SK-N-SH (cell line): ENCODE results near the gene ENTR1. TPM values are rescaled to one million over a fixed set of nuclear protein-coding genes. Genes with fewer than 3 reads are reported as not detected.

Source experiments
- CTCF ChIA-PET: fragments of 300-600, 350-600 bp; formaldehyde crosslinking; extraction: SDS; loops from one replicate; lab custom pipeline; 2021; lab: Yijun Ruan, JAX
- POLR2A ChIA-PET: fragments of 350-600 bp; sonication (Branson Sonifier 250); formaldehyde crosslinking; extraction: SDS; loops from one replicate; lab custom pipeline; 2020; ENCODE audit warnings: antibody characterized with exemption, inconsistent platforms; lab: Yijun Ruan, JAX
- DNase-seq: peaks from one replicate; pipeline ENCODE4 v3.0.0; 2012
- H2AFZ ChIP-seq: fragments of 200-600 bp; sonication (generic); 2 replicates; pipeline ENCODE4 v1.8.1; 2016; ENCODE audit warnings: antibody characterized with exemption, mild to moderate bottlenecking, low read depth
- H3F3A ChIP-seq: fragments of 200-600 bp; sonication (generic); replicated peaks from 2 replicates; pipeline ENCODE3; 2016; ENCODE audit warnings: antibody characterized with exemption, mild to moderate bottlenecking; ENCODE audit not compliant: insufficient read depth
- H3K27ac ChIP-seq, 2 experiments: fragments of 200-500 bp in 1 of 2; fragments of 200-600 bp in 1 of 2; sonication (Bioruptor generic) in 1 of 2; sonication (generic), shearing (Covaris generic) in 1 of 2; 2 replicates each; pipeline versions ENCODE4 v1.5.1 to v1.6.1; 2014 to 2016; ENCODE audit warnings: low read depth in 2 of 2, inconsistent platforms in 1 of 2, low read length in 1 of 2, mild to moderate bottlenecking in 1 of 2, mixed read lengths in 1 of 2
- H3K27me3 ChIP-seq: fragments of 200-600 bp; sonication (generic), shearing (Covaris generic); 2 replicates; pipeline ENCODE4 v1.6.1; 2016; ENCODE audit warnings: mixed run types; ENCODE audit not compliant: insufficient read depth
- H3K36me3 ChIP-seq, 2 experiments: fragments of 200-500 bp in 1 of 2; fragments of 200-600 bp in 1 of 2; sonication (Bioruptor generic) in 1 of 2; sonication (generic) in 1 of 2; replicated peaks in 1 of 2; 2 replicates each; pipeline versions ENCODE3 to v1.5.1; 2014 to 2016; ENCODE audit warnings: low read length in 1 of 2, mild to moderate bottlenecking in 1 of 2; ENCODE audit not compliant: insufficient read depth in 2 of 2, control insufficient read depth in 1 of 2
- H3K4me1 ChIP-seq, 2 experiments: fragments of 200-500 bp in 1 of 2; fragments of 200-600 bp in 1 of 2; sonication (Bioruptor generic) in 1 of 2; sonication (generic), shearing (Covaris generic) in 1 of 2; 2 replicates each; pipeline versions ENCODE4 v1.5.1 to v1.6.1; 2014 to 2016; ENCODE audit warnings: low read depth in 1 of 2, low read length in 1 of 2, mixed run types in 1 of 2; ENCODE audit not compliant: insufficient read depth in 2 of 2, control insufficient read depth in 1 of 2
- H3K4me2 ChIP-seq: fragments of 200-600 bp; sonication (generic), shearing (Covaris generic); 2 replicates; pipeline ENCODE4 v1.6.1; 2017; ENCODE audit warnings: mixed run types
- H3K4me3 ChIP-seq, 2 experiments: fragments of 200-500 bp in 1 of 2; fragments of 200-600 bp in 1 of 2; sonication (Bioruptor generic) in 1 of 2; sonication (generic), shearing (Covaris generic) in 1 of 2; 2 replicates each; pipeline versions ENCODE4 v1.5.1 to v1.8.1; 2014 to 2016; ENCODE audit warnings: low read depth in 2 of 2, inconsistent platforms in 1 of 2, low read length in 1 of 2, mild to moderate bottlenecking in 1 of 2, mixed read lengths in 1 of 2, moderate library complexity in 1 of 2
- H3K79me2 ChIP-seq: fragments of 200-600 bp; sonication (generic); 2 replicates; pipeline ENCODE4 v1.8.1; 2017; ENCODE audit warnings: mild to moderate bottlenecking; ENCODE audit not compliant: insufficient read depth
- H3K9ac ChIP-seq: fragments of 200-600 bp; sonication (generic); 2 replicates; pipeline ENCODE4 v1.6.1; 2017; ENCODE audit warnings: mixed run types
- H3K9me2 ChIP-seq: fragments of 200-600 bp; sonication (generic); 2 replicates; pipeline ENCODE4 v1.6.1; 2017; ENCODE audit warnings: mixed run types
- H3K9me3 ChIP-seq: fragments of 200-600 bp; sonication (generic); 2 replicates; pipeline ENCODE4 v1.6.1; 2017; ENCODE audit warnings: mixed run types, mild to moderate bottlenecking, moderate library complexity
- H4K20me1 ChIP-seq: fragments of 200-600 bp; sonication (generic); 2 replicates; pipeline ENCODE4 v1.6.1; 2017; ENCODE audit warnings: mild to moderate bottlenecking, mixed run types; ENCODE audit not compliant: insufficient read depth
- EP300 ChIP-seq, 2 experiments: IDR thresholded peaks; 2 replicates each; pipeline versions ENCODE4 v1.4.0 to v1.6.1; 2012; ENCODE audit warnings: borderline replicate concordance in 1 of 2, low read depth in 1 of 2, low read length in 1 of 2
- FOXM1 ChIP-seq: IDR thresholded peaks from 2 replicates; pipeline ENCODE4 v1.4.0; 2012; ENCODE audit warnings: low read depth, mild to moderate bottlenecking
- GABPA ChIP-seq: IDR thresholded peaks from 2 replicates; pipeline ENCODE4 v1.4.0; 2012; ENCODE audit warnings: low read depth, mild to moderate bottlenecking
- MXI1 ChIP-seq: IDR thresholded peaks from 2 replicates; pipeline ENCODE4 v1.6.1; 2012; ENCODE audit warnings: mild to moderate bottlenecking, low read depth, low read length, improper control_type of control experiment
- NFIC ChIP-seq: IDR thresholded peaks from 2 replicates; pipeline ENCODE4 v1.4.0; 2012; ENCODE audit warnings: borderline replicate concordance
- POLR2AphosphoS5 ChIP-seq: IDR thresholded peaks from 2 replicates; pipeline ENCODE4 v1.6.1; 2012; ENCODE audit warnings: low read depth, low read length
- RCOR1 ChIP-seq: fragments of 150-350 bp; IDR thresholded peaks from 2 replicates; pipeline ENCODE4 v1.6.1; 2017; ENCODE audit warnings: antibody characterized with exemption, low read length
- RXRA ChIP-seq: IDR thresholded peaks from 2 replicates; pipeline ENCODE4 v1.4.0; 2012; ENCODE audit warnings: low read depth, mild to moderate bottlenecking, borderline replicate concordance
- TEAD4 ChIP-seq: IDR thresholded peaks from 2 replicates; pipeline ENCODE4 v1.4.0; 2012; ENCODE audit warnings: mild to moderate bottlenecking, borderline replicate concordance; ENCODE audit not compliant: insufficient read depth
- YY1 ChIP-seq: IDR thresholded peaks from 2 replicates; pipeline ENCODE4 v1.4.0; 2012; ENCODE audit warnings: low read depth, mild to moderate bottlenecking
- whole genome bisulfite sequencing: methylation state at CpG from one replicate; pipeline ENCODE4 v1.1.6; 2017; ENCODE audit warnings: low lambda C conversion rate; 5-methylcytosine and 5-hydroxymethylcytosine counted together
- polyA plus RNA-seq, 3 experiments: library from polyadenylated mRNA; depleted of rRNA; stranded (reverse); fragments of >200 nt; gene quantifications; 2 replicates each; pipeline ENCODE4 v1.2.3, GENCODE V29; 2012
- TF ChIP-seq, protein P1 (sequence below): IDR thresholded peaks from 2 replicates; pipeline ENCODE4 v1.6.1; 2012; ENCODE audit warnings: mild to moderate bottlenecking, low read depth, low read length, moderate library complexity
- TF ChIP-seq, protein P2 (sequence below): fragments of 200-600 bp; sonication (generic); IDR thresholded peaks from 2 replicates; pipeline ENCODE4 v1.6.1; 2017; ENCODE audit warnings: antibody characterized with exemption, mild to moderate bottlenecking, moderate library complexity

Gene ENTR1
- polyA plus RNA-seq, 1 of the 3 experiments (the other 2 are of a cell fraction): 71.3 TPM

DNA sequence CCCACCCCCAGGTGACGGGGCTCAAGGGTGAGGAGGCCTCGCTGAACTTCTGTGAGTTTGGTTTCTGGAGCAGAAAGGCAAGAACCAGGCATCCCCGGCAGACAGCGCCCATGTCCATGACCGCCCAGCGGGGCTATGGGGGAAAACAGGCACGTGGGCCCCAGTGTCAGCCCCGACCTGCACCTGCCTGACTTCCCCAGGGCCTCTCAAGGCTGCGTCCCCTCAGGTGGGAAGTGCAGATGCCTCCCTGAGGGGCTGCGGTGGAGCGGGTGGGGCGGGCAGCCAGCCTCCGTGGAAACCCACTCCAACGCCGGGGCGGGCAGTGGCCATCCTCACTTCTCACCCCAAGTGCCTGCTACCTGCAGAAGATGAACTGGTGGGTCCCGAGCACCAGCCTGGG, 30.0 kb downstream of the ENTR1 start (continued):
- TF ChIP-seq EP300 (IDR thresholded peaks at IDR 0.05; ENCODE audit: borderline replicate concordance in 1 of 2, low read depth in 1 of 2, low read length in 1 of 2) (no peak), TEAD4 (no peak), POLR2AphosphoS5 (no peak), YY1 (no peak), GABPA (no peak), FOXM1 (no peak), RCOR1 (no peak)
- TF ChIP-seq, protein P1, sequence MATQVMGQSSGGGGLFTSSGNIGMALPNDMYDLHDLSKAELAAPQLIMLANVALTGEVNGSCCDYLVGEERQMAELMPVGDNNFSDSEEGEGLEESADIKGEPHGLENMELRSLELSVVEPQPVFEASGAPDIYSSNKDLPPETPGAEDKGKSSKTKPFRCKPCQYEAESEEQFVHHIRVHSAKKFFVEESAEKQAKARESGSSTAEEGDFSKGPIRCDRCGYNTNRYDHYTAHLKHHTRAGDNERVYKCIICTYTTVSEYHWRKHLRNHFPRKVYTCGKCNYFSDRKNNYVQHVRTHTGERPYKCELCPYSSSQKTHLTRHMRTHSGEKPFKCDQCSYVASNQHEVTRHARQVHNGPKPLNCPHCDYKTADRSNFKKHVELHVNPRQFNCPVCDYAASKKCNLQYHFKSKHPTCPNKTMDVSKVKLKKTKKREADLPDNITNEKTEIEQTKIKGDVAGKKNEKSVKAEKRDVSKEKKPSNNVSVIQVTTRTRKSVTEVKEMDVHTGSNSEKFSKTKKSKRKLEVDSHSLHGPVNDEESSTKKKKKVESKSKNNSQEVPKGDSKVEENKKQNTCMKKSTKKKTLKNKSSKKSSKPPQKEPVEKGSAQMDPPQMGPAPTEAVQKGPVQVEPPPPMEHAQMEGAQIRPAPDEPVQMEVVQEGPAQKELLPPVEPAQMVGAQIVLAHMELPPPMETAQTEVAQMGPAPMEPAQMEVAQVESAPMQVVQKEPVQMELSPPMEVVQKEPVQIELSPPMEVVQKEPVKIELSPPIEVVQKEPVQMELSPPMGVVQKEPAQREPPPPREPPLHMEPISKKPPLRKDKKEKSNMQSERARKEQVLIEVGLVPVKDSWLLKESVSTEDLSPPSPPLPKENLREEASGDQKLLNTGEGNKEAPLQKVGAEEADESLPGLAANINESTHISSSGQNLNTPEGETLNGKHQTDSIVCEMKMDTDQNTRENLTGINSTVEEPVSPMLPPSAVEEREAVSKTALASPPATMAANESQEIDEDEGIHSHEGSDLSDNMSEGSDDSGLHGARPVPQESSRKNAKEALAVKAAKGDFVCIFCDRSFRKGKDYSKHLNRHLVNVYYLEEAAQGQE: no peak

DNA sequence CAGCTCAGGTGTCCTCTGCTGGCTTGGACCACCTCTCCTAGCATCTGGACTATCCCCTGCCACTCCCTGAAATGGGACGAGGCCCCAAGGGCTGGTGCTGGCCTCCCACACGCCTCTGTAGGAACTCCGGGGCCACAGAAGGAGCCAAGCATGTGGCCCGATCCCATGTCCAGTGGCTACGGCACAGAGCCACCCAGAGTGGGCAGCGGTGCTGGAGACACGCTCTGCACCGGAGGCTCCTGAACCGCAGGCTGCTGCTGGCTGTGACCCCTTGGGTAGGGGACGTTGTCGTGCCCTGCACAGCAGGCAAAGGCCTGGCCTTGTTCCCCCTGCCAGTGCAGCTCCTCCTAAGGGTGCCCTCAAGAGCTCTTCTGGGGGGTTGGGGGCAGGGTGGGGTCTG, 30.5 kb downstream of the ENTR1 start:
- Histone ChIP-seq H3K4me1 (peaks cover 0 to 13% of the 10 kb centered on the region in 2 experiments; a peak in 1 of 4 replicates), H2AFZ (no peak overlapping the region), H3K9me2 (no peaks in the 10 kb centered on the region), H3K27ac (no peak overlapping the region), H3K27me3 (no peaks in the 10 kb centered on the region), H3F3A (no peaks in the 10 kb centered on the region), H4K20me1 (no peaks in the 10 kb centered on the region), H3K79me2 (no peaks in the 10 kb centered on the region), H3K36me3 (peaks cover 6 to 75% of the 10 kb centered on the region in 2 experiments), H3K4me2 (no peak overlapping the region), H3K9me3 (no peaks in the 10 kb centered on the region), H3K9ac (no peak overlapping the region), H3K4me3 (no peak overlapping the region)
- WGBS: 95% methylated on average over 8 of the region's 11 CpGs
- no peak for DNase-seq
- ChIA-PET POLR2A (no interaction called here), CTCF (interaction anchor here (1.3 to 3.9 kb wide), 3 partner anchors 16 to 67 kb away, joined by 3 to 15 read pairs (median 4); partner anchors contain the start of gene DNLZ)
- no peak for TF ChIP-seq NFIC
- TF ChIP-seq, protein P2, sequence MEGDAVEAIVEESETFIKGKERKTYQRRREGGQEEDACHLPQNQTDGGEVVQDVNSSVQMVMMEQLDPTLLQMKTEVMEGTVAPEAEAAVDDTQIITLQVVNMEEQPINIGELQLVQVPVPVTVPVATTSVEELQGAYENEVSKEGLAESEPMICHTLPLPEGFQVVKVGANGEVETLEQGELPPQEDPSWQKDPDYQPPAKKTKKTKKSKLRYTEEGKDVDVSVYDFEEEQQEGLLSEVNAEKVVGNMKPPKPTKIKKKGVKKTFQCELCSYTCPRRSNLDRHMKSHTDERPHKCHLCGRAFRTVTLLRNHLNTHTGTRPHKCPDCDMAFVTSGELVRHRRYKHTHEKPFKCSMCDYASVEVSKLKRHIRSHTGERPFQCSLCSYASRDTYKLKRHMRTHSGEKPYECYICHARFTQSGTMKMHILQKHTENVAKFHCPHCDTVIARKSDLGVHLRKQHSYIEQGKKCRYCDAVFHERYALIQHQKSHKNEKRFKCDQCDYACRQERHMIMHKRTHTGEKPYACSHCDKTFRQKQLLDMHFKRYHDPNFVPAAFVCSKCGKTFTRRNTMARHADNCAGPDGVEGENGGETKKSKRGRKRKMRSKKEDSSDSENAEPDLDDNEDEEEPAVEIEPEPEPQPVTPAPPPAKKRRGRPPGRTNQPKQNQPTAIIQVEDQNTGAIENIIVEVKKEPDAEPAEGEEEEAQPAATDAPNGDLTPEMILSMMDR: no peak
- no peak for TF ChIP-seq MXI1
- TF ChIP-seq RXRA: no peak
